H1 (cell line): Measurements from ENCODE around the gene PDE4D. TPM values are rescaled to one million over a fixed set of nuclear protein-coding genes. Genes with fewer than 3 reads are reported as not detected.

ENCODE experiments used
- ATF2 ChIP-seq: IDR thresholded peaks from 2 replicates; pipeline ENCODE4 v1.6.1; 2012; ENCODE audit warnings: low read length, inconsistent platforms
- FOSL1 ChIP-seq: IDR thresholded peaks from 2 replicates; pipeline ENCODE4 v1.6.1; 2011; ENCODE audit warnings: mild to moderate bottlenecking, low read depth, low read length, moderate library complexity; ENCODE audit not compliant: insufficient read depth
- HDAC6 ChIP-seq: IDR thresholded peaks from one replicate; pipeline ENCODE4 v1.7.1; 2012; ENCODE audit warnings: low read depth, mild to moderate bottlenecking, inconsistent platforms, low read length, moderate library complexity
- MAX ChIP-seq: IDR thresholded peaks from 2 replicates; pipeline ENCODE4 v1.6.1; 2012; ENCODE audit warnings: inconsistent platforms
- PHF8 ChIP-seq: fragments of 200-600 bp; sonication (generic); conservative IDR thresholded peaks from 2 replicates; pipeline ENCODE4 v1.7.1; 2012; ENCODE audit warnings: low read depth, mild to moderate bottlenecking, inconsistent platforms, low read length, moderate library complexity
- POLR2AphosphoS5 ChIP-seq: IDR thresholded peaks from 2 replicates; pipeline ENCODE4 v1.6.1; 2011; ENCODE audit warnings: low read depth, low read length
- TEAD4 ChIP-seq: IDR thresholded peaks from 2 replicates; pipeline ENCODE4 v1.6.1; 2012; ENCODE audit warnings: low read depth, low read length, inconsistent platforms, mixed read lengths
- polyA plus RNA-seq, 7 experiments: library from polyadenylated mRNA; depleted of rRNA in 3 of 7; stranded (reverse) in 5 of 7; unstranded in 2 of 7; fragments of >200 nt in 5 of 7; fragments of 200-250 nt in 2 of 7; gene quantifications; 1 replicate in 5 of 7; 2 replicates in 1 of 7; 4 replicates in 1 of 7; pipeline versions ENCODE4 v1.2.1 to v1.2.3, GENCODE V29; 2011 to 2013; ENCODE audit warnings: missing spikeins in 2 of 7, mixed read lengths in 2 of 7
- total RNA-seq: library from RNA; stranded (reverse); fragmentation: NEBNext Ultra II Directional; extraction: Animal tissue kit (Norgen Biotek cat#: 25700); gene quantifications from 2 replicates; pipeline ENCODE4 v1.2.1, GENCODE V29; 2021

PDE4D gene
- total and polyA plus RNA-seq, 2 of the 8 experiments (the other 6 are each of a cell fraction or from before 2014, with no cell fraction given): 2.3 to 3.7 TPM

- TF ChIP-seq MAX (no peak), HDAC6 (no peak), POLR2AphosphoS5 (no peak), TEAD4 (no peak), PHF8 (no peak), FOSL1 (no peak), ATF2 (no peak)
Measured at GRCh38 chr5:59390989-59391388, 502.5 kb downstream of the PDE4D start (continued).
